Loucy (cell line): ENCODE results near the gene KIAA0232.

Source experiments
- H2AFZ ChIP-seq: fragments of 200-600 bp; sonication (generic); 2 replicates; pipeline ENCODE4 v1.6.0; 2016; ENCODE audit warnings: antibody characterized with exemption, mild to moderate bottlenecking, low read length, moderate library complexity
- H3F3A ChIP-seq: fragments of 200-600 bp; 2 replicates; pipeline ENCODE4 v1.6.0; 2016; ENCODE audit warnings: antibody characterized with exemption, low read depth, mild to moderate bottlenecking
- H3K27me3 ChIP-seq: fragments of 200-600 bp; sonication (generic); 2 replicates; pipeline ENCODE4 v1.6.1; 2014; ENCODE audit warnings: low read length, mild to moderate bottlenecking; ENCODE audit not compliant: insufficient read depth, poor library complexity, severe bottlenecking
- H3K36me3 ChIP-seq: fragments of 200-600 bp; sonication (generic); 2 replicates; pipeline ENCODE4 v1.6.1; 2016; ENCODE audit warnings: low read length; ENCODE audit not compliant: insufficient read depth
- H3K4me1 ChIP-seq: fragments of 200-600 bp; sonication (generic); 2 replicates; pipeline ENCODE4 v1.5.1; 2014; ENCODE audit warnings: low read length, mild to moderate bottlenecking; ENCODE audit not compliant: insufficient read depth, poor library complexity, severe bottlenecking
- H3K4me2 ChIP-seq: fragments of 200-600 bp; sonication (generic); 2 replicates; pipeline ENCODE4 v1.6.0; 2014; ENCODE audit warnings: antibody characterized with exemption, low read length, low read depth, mild to moderate bottlenecking; ENCODE audit not compliant: poor library complexity, severe bottlenecking
- H3K4me3 ChIP-seq: fragments of 200-600 bp; sonication (generic); 2 replicates; pipeline ENCODE4 v1.5.1; 2014; ENCODE audit warnings: low read length, mild to moderate bottlenecking, mixed read lengths; ENCODE audit not compliant: poor library complexity, severe bottlenecking
- H3K79me2 ChIP-seq: fragments of 200-600 bp; sonication (generic); 2 replicates; pipeline ENCODE4 v1.6.1; 2014; ENCODE audit warnings: low read length; ENCODE audit not compliant: insufficient read depth
- H3K9ac ChIP-seq: fragments of 200-600 bp; sonication (generic); 2 replicates; pipeline ENCODE4 v1.6.0; 2014; ENCODE audit warnings: mild to moderate bottlenecking, low read depth, low read length, moderate library complexity; ENCODE audit not compliant: poor library complexity, severe bottlenecking
- H3K9me2 ChIP-seq: fragments of 200-600 bp; sonication (generic); replicated peaks from 2 replicates; pipeline ENCODE4 v1.6.1; 2016; ENCODE audit warnings: low read depth, low read length, mixed read lengths
- H3K9me3 ChIP-seq: fragments of 200-600 bp; sonication (generic); 2 replicates; pipeline ENCODE4 v1.6.1; 2014; ENCODE audit warnings: mild to moderate bottlenecking, antibody characterized with exemption, low read length, low read depth; ENCODE audit not compliant: insufficient read depth
- H4K20me1 ChIP-seq: fragments of 200-600 bp; sonication (generic); 2 replicates; pipeline ENCODE4 v1.6.0; 2014; ENCODE audit warnings: antibody characterized with exemption, low read length, mild to moderate bottlenecking; ENCODE audit not compliant: insufficient read depth, poor library complexity, severe bottlenecking
- EZH2phosphoT487 ChIP-seq: fragments of 200-600 bp; IDR thresholded peaks from 2 replicates; pipeline ENCODE4 v1.6.1; 2018; ENCODE audit warnings: antibody characterized with exemption, mild to moderate bottlenecking, moderate library complexity, borderline replicate concordance
- TF ChIP-seq, protein P1 (sequence below): fragments of 200-600 bp; sonication (generic); conservative IDR thresholded peaks from 2 replicates; pipeline ENCODE4 v1.5.1; 2014; ENCODE audit warnings: mild to moderate bottlenecking, antibody characterized with exemption, low read length

KIAA0232 gene

GRCh38 chr4:6765703-6766102 is 16.8 kb upstream of the KIAA0232 start:
- H3K4me1 ChIP-seq = no peaks in the 10 kb centered on the region
- H3K79me2 ChIP-seq = no peaks in the 10 kb centered on the region
- no peak overlapping the region for H2AFZ ChIP-seq
- no peak overlapping the region for H3K4me3 ChIP-seq
- no peaks in the 10 kb centered on the region for H3K9me3 ChIP-seq
- H3K27me3 ChIP-seq = no peaks in the 10 kb centered on the region
- H3K9me2 ChIP-seq = no peaks in the 10 kb centered on the region
- no peak overlapping the region for H3K4me2 ChIP-seq
- TF ChIP-seq EZH2phosphoT487 = no peak
- TF ChIP-seq, protein P1, sequence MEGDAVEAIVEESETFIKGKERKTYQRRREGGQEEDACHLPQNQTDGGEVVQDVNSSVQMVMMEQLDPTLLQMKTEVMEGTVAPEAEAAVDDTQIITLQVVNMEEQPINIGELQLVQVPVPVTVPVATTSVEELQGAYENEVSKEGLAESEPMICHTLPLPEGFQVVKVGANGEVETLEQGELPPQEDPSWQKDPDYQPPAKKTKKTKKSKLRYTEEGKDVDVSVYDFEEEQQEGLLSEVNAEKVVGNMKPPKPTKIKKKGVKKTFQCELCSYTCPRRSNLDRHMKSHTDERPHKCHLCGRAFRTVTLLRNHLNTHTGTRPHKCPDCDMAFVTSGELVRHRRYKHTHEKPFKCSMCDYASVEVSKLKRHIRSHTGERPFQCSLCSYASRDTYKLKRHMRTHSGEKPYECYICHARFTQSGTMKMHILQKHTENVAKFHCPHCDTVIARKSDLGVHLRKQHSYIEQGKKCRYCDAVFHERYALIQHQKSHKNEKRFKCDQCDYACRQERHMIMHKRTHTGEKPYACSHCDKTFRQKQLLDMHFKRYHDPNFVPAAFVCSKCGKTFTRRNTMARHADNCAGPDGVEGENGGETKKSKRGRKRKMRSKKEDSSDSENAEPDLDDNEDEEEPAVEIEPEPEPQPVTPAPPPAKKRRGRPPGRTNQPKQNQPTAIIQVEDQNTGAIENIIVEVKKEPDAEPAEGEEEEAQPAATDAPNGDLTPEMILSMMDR = no peak
- H3F3A ChIP-seq = no peaks in the 10 kb centered on the region
- H3K36me3 ChIP-seq = no peaks in the 10 kb centered on the region
- no peaks in the 10 kb centered on the region for H4K20me1 ChIP-seq
- no peak overlapping the region for H3K9ac ChIP-seq

- no peaks in the 10 kb centered on the region for H3F3A ChIP-seq
- no peak overlapping the region for H2AFZ ChIP-seq
- H4K20me1 ChIP-seq = no peaks in the 10 kb centered on the region
- H3K9ac ChIP-seq = no peak overlapping the region
- H3K9me2 ChIP-seq = no peaks in the 10 kb centered on the region
- H3K27me3 ChIP-seq = no peaks in the 10 kb centered on the region
- no peak overlapping the region for H3K4me3 ChIP-seq
- no peaks in the 10 kb centered on the region for H3K4me1 ChIP-seq
- no peak overlapping the region for H3K4me2 ChIP-seq
- H3K9me3 ChIP-seq = no peaks in the 10 kb centered on the region
- H3K36me3 ChIP-seq = no peaks in the 10 kb centered on the region
- TF ChIP-seq EZH2phosphoT487 = no peak
- TF ChIP-seq, protein P1 = no peak
- no peaks in the 10 kb centered on the region for H3K79me2 ChIP-seq
Observed at GRCh38 chr4:6767386-6767747, 15.2 kb upstream of the KIAA0232 start.

DNA sequence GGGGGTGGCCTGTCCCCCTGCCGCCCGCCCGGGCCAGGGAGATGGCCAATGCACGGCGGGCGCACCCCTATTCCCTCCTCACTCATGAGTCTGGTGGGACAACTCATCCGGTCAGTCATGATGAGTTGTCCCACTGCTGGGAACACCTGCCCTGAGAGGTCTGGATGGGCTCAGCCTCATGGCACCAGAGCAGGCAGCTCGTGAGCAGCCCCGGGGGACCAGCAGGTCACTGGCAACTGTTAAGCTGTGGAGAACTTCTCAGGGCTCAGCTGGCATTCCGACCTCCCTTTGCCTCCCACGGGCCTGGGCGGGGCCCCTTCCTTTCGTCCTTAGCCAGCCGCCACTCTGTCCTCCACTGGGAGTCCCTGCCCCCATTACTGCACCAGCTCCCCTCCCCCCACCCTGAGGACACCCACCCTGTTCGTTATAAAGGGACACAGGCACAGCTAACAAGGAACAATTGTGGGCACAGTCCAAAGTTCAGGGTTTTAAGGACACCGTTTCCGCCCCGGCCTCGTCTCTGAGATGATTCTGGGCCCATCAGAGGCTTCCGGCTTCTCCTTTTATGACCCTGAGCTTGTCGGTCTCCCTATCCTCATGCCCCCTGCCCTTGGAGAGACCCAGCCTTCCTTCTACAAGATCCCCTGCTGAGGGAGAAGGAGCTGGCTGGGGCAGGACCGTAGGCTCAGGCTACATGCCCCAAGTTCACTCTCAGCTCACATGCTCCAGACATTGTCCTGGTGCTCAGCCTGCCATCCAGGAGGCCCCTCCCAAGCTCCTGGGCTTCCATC is 14.6 kb upstream of the KIAA0232 start:
- Histone ChIP-seq H3K27me3 (no peaks in the 10 kb centered on the region), H3K9me3 (no peaks in the 10 kb centered on the region), H3K9me2 (no peaks in the 10 kb centered on the region), H4K20me1 (no peaks in the 10 kb centered on the region), H2AFZ (no peak overlapping the region), H3K4me1 (no peaks in the 10 kb centered on the region), H3K36me3 (no peaks in the 10 kb centered on the region), H3K4me2 (no peak overlapping the region), H3F3A (no peaks in the 10 kb centered on the region), H3K9ac (no peak overlapping the region), H3K4me3 (no peak overlapping the region), H3K79me2 (no peaks in the 10 kb centered on the region)
- TF ChIP-seq EZH2phosphoT487 = no peak
- TF ChIP-seq, protein P1 = no peak
